ENCODE measurements around the gene SPNS3. TPM values are rescaled to one million over a fixed set of nuclear protein-coding genes. Genes with fewer than 3 reads are reported as not detected.
A peak's percentile ranks its signal among the peaks of the same experiment; 100 is the strongest.

The SPNS3 gene
- polyA plus RNA-seq, 1 of the 3 experiments (the other 2 are of a cell fraction), result 0.05 TPM

DNA sequence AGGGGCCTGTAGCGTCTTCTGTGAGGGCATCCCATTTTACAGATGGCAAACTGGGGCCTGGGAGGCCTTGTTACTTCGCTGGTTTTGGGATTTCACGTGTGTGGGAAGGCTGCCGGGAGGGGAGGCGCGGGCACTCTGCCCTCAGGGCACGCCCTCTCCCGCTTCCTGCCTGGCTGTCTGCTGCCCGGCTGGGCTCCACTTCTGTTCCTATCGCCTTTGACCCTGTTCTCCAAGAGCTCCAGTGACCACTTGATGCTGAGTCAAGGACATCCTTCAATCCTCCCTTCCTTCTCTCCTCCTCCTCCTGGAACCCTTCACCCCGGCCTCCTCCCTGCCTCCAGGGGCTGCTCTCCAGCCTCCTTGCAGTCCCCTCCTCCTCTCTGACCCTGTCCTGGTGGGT is 16.0 kb downstream of the SPNS3 start:
- Histone ChIP-seq H3K9ac (no peak overlapping the region), H2AFZ (ENCODE audit: low read depth) (no peak overlapping the region), H3K27ac (ENCODE audit: low read depth in 2 of 2, low read length in 1 of 2) (no peak overlapping the region), H3K9me3 (no peaks in the 10 kb centered on the region), H3K79me2 (ENCODE audit: insufficient read depth) (no peaks in the 10 kb centered on the region), H3K9me2 (no peaks in the 10 kb centered on the region), H3K36me3 (replicated peaks in 1 of 2; ENCODE audit: control insufficient read depth in 1 of 2, insufficient read depth in 2 of 2, low read length in 1 of 2) (no peaks in the 10 kb centered on the region), H3K4me2 (no peak overlapping the region), H4K20me1 (ENCODE audit: insufficient read depth) (no peaks in the 10 kb centered on the region), H3K4me3 (ENCODE audit: low read depth in 2 of 2, low read length in 1 of 2) (no peak overlapping the region), H3F3A (replicated peaks; ENCODE audit: insufficient read depth) (no peaks in the 10 kb centered on the region), H3K4me1 (ENCODE audit: control insufficient read depth in 1 of 2, insufficient read depth in 2 of 2, low read depth in 1 of 2, low read length in 1 of 2) (peaks cover 0 to 5% of the 10 kb centered on the region in 2 experiments; a peak in 1 of 4 replicates), H3K27me3 (ENCODE audit: insufficient read depth) (peaks cover 6% of the 10 kb centered on the region; the same call in 1 of the 2 replicates)
- 74% methylated on average over 11 of the region's 11 CpGs for WGBS (ENCODE audit: low lambda C conversion rate)
- DNase-seq, result peak; percentile 37
- ChIA-PET CTCF (no interaction called here), POLR2A (no interaction called here)
- TF ChIP-seq NFIC (IDR thresholded peaks at IDR 0.05; ENCODE audit: borderline replicate concordance), result no peak
- no peak for TF ChIP-seq MXI1 (IDR thresholded peaks at IDR 0.05; ENCODE audit: low read depth, low read length)
- no peak for TF ChIP-seq RAD21 (IDR thresholded peaks at IDR 0.05; ENCODE audit: low read length)
- no peak for TF ChIP-seq SIN3A (IDR thresholded peaks at IDR 0.05; ENCODE audit: borderline replicate concordance, low read depth, low read length)
- TF ChIP-seq, protein P1, sequence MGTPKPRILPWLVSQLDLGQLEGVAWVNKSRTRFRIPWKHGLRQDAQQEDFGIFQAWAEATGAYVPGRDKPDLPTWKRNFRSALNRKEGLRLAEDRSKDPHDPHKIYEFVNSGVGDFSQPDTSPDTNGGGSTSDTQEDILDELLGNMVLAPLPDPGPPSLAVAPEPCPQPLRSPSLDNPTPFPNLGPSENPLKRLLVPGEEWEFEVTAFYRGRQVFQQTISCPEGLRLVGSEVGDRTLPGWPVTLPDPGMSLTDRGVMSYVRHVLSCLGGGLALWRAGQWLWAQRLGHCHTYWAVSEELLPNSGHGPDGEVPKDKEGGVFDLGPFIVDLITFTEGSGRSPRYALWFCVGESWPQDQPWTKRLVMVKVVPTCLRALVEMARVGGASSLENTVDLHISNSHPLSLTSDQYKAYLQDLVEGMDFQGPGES (IDR thresholded peaks at IDR 0.05; ENCODE audit: low read depth, low read length), result no peak
- TF ChIP-seq POLR2AphosphoS5 (IDR thresholded peaks at IDR 0.05; ENCODE audit: low read depth, low read length), result no peak
- no peak for TF ChIP-seq TEAD4 (IDR thresholded peaks at IDR 0.05; ENCODE audit: borderline replicate concordance, insufficient read depth)
- TF ChIP-seq, protein P2, sequence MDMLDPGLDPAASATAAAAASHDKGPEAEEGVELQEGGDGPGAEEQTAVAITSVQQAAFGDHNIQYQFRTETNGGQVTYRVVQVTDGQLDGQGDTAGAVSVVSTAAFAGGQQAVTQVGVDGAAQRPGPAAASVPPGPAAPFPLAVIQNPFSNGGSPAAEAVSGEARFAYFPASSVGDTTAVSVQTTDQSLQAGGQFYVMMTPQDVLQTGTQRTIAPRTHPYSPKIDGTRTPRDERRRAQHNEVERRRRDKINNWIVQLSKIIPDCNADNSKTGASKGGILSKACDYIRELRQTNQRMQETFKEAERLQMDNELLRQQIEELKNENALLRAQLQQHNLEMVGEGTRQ (IDR thresholded peaks at IDR 0.05; ENCODE audit: borderline replicate concordance, low read depth, low read length), result no peak
- TF ChIP-seq TAF1 (IDR thresholded peaks at IDR 0.05; ENCODE audit: borderline replicate concordance, low read depth, low read length), result no peak
- TF ChIP-seq EP300 (IDR thresholded peaks at IDR 0.05; ENCODE audit: borderline replicate concordance in 1 of 2, low read depth in 1 of 2, low read length in 1 of 2), result no peak
- no peak for TF ChIP-seq RXRA (IDR thresholded peaks at IDR 0.05; ENCODE audit: borderline replicate concordance, low read depth)
- TF ChIP-seq GATA2 (CRISPR knock-in tag; IDR thresholded peaks at IDR 0.05), result no peak
- TF ChIP-seq RFX5 (IDR thresholded peaks at IDR 0.05; ENCODE audit: low read length), result no peak
- no peak for TF ChIP-seq YY1 (IDR thresholded peaks at IDR 0.05; ENCODE audit: low read depth)
- no peak for TF ChIP-seq NRF1 (IDR thresholded peaks at IDR 0.05; ENCODE audit: low read depth, low read length)
- TF ChIP-seq EZH2phosphoT487 (IDR thresholded peaks at IDR 0.05; ENCODE audit: borderline replicate concordance, low read depth), result no peak
- TF ChIP-seq SMC3 (IDR thresholded peaks at IDR 0.05; ENCODE audit: low read depth, low read length), result no peak
- TF ChIP-seq, protein P3, sequence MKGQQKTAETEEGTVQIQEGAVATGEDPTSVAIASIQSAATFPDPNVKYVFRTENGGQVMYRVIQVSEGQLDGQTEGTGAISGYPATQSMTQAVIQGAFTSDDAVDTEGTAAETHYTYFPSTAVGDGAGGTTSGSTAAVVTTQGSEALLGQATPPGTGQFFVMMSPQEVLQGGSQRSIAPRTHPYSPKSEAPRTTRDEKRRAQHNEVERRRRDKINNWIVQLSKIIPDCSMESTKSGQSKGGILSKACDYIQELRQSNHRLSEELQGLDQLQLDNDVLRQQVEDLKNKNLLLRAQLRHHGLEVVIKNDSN (IDR thresholded peaks at IDR 0.05; ENCODE audit: borderline replicate concordance, low read depth), result no peak
